Kidney (tissue), 14 donors: ENCODE measurements around the gene DNAH2. TPM values are rescaled to one million over a fixed set of nuclear protein-coding genes. Genes with fewer than 3 reads are reported as not detected.
A peak's percentile ranks its signal among the peaks of the same experiment; 100 is the strongest.

Experiments used
- DNase-seq, 5 donors: peaks; one replicate each; pipeline ENCODE4 v3.0.0-alpha.2; 2013 to 2020
- FAIRE-seq: peaks from 2 replicates; lab custom pipeline; 2012; peaks lifted over from hg19 to GRCh38; lab: Jason Lieb, UNC
- H3K27ac ChIP-seq, 2 donors: one replicate each; pipeline ENCODE4 v1.7.0; 2013; ENCODE audit warnings: low read depth in 2 of 2, low read length in 2 of 2, inconsistent platforms in 1 of 2
- H3K27me3 ChIP-seq: one replicate; pipeline ENCODE4 v1.7.1; 2013; ENCODE audit warnings: low read length, inconsistent platforms; ENCODE audit not compliant: control insufficient read depth, insufficient read depth
- H3K36me3 ChIP-seq, 3 donors: one replicate each; pipeline versions ENCODE4 v1.7.0 to v1.7.1; 2013; ENCODE audit warnings: low read length in 3 of 3, control low read depth in 1 of 3, inconsistent platforms in 1 of 3; ENCODE audit not compliant: insufficient read depth in 3 of 3, control insufficient read depth in 2 of 3
- H3K4me1 ChIP-seq, 3 donors: one replicate each; pipeline versions ENCODE4 v1.7.0 to v1.7.1; 2013; ENCODE audit warnings: low read length in 3 of 3, inconsistent platforms in 1 of 3, low read depth in 1 of 3; ENCODE audit not compliant: control insufficient read depth in 2 of 3, insufficient read depth in 2 of 3
- H3K4me3 ChIP-seq, 3 donors: one replicate each; pipeline versions ENCODE4 v1.7.0 to v1.8.1; 2013; ENCODE audit warnings: low read length in 3 of 3, control low read depth in 1 of 3, inconsistent platforms in 1 of 3
- H3K9ac ChIP-seq, 3 donors: one replicate each; pipeline versions ENCODE4 v1.7.0 to v1.7.1; 2013; ENCODE audit warnings: low read length in 3 of 3, control low read depth in 1 of 3, inconsistent platforms in 1 of 3
- H3K9me3 ChIP-seq, 3 donors: one replicate each; pipeline versions ENCODE4 v1.7.0 to v1.7.1; 2013; ENCODE audit warnings: low read length in 3 of 3, control low read depth in 1 of 3, inconsistent platforms in 1 of 3; ENCODE audit not compliant: control insufficient read depth in 2 of 3, insufficient read depth in 1 of 3
- intact Hi-C: fragments of 100-400 bp; cut with DNase I; formaldehyde crosslinking; loops from one replicate; pipeline ENCODE4 v1.11.1; 2022
- polyA plus RNA-seq: library from polyadenylated mRNA; stranded (reverse); fragments of 350-450 nt; fragmentation: Illumina TruSeq; extraction: RNeasy Lipid Tissue Mini Kit (QIAGEN cat#74804); gene quantifications from one replicate; pipeline ENCODE4 v1.2.3, GENCODE V29; 2014; ENCODE audit warnings: low read depth, low replicate concordance; ENCODE audit not compliant: insufficient read depth
- total RNA-seq: library from RNA; stranded (reverse); fragmentation: NEBNext Ultra II Directional; extraction: Animal tissue kit (Norgen Biotek cat#: 25700); gene quantifications from one replicate; pipeline ENCODE4 v1.2.1, GENCODE V29; 2021
- TF ChIP-seq, protein P1 (sequence below): IDR thresholded peaks from 3 replicates; pipeline ENCODE4 v1.5.1; 2012; ENCODE audit warnings: mild to moderate bottlenecking, moderate library complexity, borderline replicate concordance; ENCODE audit not compliant: insufficient read depth; ENCODE audit errors: extremely low read depth
- donor health status: control.
- donor health status: control.
- donor health status: control.
- donor health status: control.
- donor health status: control.
- donor health status: DM: yes; HTN: yes; CAD: no.
- donor health status: Normal renal cell carcinoma (clear cell type).

The DNAH2 gene
- total and polyA plus RNA-seq, 2 donors from 2014 or later, result 0.17 to 0.66 TPM

DNA sequence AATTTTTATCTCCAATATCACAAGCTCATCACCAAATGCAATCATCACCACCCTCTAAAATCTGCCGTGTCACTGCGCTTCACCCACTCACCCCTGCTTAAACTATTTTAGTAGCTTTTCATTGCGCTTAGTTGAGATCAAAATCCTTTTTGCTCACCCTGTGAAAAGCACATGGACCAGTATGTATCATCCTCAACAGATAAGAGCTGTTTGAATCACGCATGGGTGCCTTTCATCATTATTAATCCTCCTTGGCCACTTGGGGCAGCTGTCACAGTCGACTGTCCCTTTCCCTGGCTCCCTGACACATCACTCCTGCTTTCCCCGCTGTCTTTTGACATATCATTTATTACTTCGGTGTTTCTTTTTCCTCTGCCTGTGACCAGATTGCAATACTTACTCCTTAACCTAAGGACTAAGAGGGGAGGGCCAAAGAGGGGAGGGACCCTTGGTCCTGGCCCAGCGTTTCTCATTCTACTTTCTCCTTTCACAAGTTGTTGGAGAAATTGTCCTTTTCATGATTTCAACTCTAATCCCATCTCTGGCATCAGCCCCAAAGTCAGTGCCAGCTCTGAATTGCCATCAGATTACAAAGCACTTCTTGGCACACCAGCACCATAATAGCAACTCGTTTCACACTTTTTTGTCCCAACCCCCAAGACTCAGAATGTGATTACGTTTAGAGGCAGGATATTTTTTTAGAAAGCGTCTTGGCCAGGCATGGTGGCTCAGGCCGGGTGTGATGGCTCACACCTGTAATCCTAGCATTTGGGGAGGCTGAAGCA, 107.9 kb downstream of the DNAH2 start:
- FAIRE-seq (no peak), DNase-seq (peak in 1 of 5 donors; percentile 10)

DNA sequence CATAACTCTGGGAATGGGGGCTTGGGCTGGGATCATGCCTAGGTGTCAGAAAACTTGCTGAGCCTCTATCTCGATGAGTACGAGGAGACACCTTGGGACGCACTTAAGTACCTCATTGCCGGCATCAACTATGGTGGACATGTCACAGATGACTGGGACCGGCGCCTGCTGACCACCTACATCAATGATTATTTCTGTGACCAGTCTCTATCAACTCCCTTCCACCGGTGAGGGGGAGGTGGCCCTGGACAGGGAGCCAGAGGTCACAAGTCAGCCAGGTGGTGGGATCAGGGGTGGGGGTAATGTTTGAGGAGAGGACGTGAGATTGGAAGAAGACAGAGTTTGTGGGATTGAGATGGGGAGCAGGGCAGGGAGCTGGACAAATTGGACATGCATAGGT, 113.1 kb downstream of the DNAH2 start:
- DNase-seq (no peak), FAIRE-seq (no peak)
- Histone ChIP-seq H3K9ac (no peak overlapping the region), H3K4me3 (no peak overlapping the region), H3K36me3 (no peaks in the 10 kb centered on the region), H3K27ac (no peak overlapping the region), H3K4me1 (peaks cover 0 to 7% (median 3%) of the 10 kb centered on the region in 3 donors), H3K9me3 (no peaks in the 10 kb centered on the region), H3K27me3 (no peaks in the 10 kb centered on the region)
- intact Hi-C loops, result no loop called here
- TF ChIP-seq, protein P1, sequence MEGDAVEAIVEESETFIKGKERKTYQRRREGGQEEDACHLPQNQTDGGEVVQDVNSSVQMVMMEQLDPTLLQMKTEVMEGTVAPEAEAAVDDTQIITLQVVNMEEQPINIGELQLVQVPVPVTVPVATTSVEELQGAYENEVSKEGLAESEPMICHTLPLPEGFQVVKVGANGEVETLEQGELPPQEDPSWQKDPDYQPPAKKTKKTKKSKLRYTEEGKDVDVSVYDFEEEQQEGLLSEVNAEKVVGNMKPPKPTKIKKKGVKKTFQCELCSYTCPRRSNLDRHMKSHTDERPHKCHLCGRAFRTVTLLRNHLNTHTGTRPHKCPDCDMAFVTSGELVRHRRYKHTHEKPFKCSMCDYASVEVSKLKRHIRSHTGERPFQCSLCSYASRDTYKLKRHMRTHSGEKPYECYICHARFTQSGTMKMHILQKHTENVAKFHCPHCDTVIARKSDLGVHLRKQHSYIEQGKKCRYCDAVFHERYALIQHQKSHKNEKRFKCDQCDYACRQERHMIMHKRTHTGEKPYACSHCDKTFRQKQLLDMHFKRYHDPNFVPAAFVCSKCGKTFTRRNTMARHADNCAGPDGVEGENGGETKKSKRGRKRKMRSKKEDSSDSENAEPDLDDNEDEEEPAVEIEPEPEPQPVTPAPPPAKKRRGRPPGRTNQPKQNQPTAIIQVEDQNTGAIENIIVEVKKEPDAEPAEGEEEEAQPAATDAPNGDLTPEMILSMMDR, result no peak

More for the DNA sequence above, 107.9 kb downstream of the DNAH2 start:
- Histone ChIP-seq H3K4me3 (no peak overlapping the region), H3K9ac (no peak overlapping the region), H3K27ac (no peak overlapping the region), H3K36me3 (no peaks in the 10 kb centered on the region), H3K9me3 (no peaks in the 10 kb centered on the region), H3K27me3 (no peaks in the 10 kb centered on the region), H3K4me1 (no peaks in the 10 kb centered on the region)
- TF ChIP-seq, protein P1, result no peak
- intact Hi-C loops, result no loop called here

DNA sequence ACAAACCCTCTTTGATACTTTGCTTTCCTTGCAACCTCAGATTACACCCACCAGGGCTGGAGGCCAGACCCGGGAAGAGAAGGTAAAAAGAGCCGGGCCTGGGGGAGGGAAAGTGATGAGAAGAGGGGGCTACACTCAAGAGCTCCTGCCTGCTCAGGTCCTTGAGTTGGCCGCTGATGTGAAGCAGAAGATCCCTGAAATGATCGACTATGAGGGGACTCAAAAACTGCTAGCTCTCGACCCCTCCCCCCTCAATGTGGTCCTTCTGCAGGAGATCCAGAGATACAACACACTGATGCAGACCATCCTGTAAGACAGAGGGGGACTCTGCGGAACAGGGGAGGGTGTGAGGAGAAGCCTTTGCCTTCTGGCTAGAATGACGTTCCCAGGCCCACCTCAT, 113.7 kb downstream of the DNAH2 start:
- H3K36me3 ChIP-seq, result no peaks in the 10 kb centered on the region
- H3K4me1 ChIP-seq, result peaks cover 0 to 7% (median 3%) of the 10 kb centered on the region in 3 donors
- FAIRE-seq, result no peak
- intact Hi-C loops, result no loop called here
- DNase-seq, result no peak
- H3K4me3 ChIP-seq, result no peak overlapping the region
- no peaks in the 10 kb centered on the region for H3K27me3 ChIP-seq
- no peak overlapping the region for H3K9ac ChIP-seq
- H3K27ac ChIP-seq, result no peak overlapping the region
- TF ChIP-seq, protein P1, result no peak
- no peaks in the 10 kb centered on the region for H3K9me3 ChIP-seq

DNA sequence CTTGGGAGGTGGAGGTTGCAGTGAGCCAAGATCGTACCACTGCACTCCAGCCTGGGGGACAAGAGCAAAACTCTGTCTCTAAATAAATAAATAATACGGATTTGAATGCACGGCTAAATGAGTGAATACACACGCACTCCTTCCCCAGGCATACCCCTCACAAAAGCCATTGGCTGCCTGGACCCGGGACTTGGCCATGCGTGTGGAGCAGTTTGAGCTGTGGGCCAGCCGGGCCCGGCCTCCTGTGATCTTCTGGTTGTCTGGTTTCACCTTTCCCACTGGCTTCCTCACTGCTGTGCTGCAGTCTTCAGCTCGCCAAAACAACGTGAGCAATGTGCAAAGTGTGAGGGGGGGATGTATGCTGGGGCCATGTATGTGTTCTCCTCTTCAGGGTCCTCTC, 114.9 kb downstream of the DNAH2 start:
- H3K4me3 ChIP-seq, result no peak overlapping the region
- intact Hi-C loops, result no loop called here
- no peak for FAIRE-seq
- H3K27ac ChIP-seq, result no peak overlapping the region
- DNase-seq, result peak in 1 of 5 donors; percentile 5
- no peaks in the 10 kb centered on the region for H3K9me3 ChIP-seq
- TF ChIP-seq, protein P1, result no peak
- no peak overlapping the region for H3K9ac ChIP-seq
- H3K27me3 ChIP-seq, result no peaks in the 10 kb centered on the region
- peaks cover 3 to 13% (median 5%) of the 10 kb centered on the region in 3 donors for H3K4me1 ChIP-seq
- no peaks in the 10 kb centered on the region for H3K36me3 ChIP-seq
